ENCODE results near the gene KIR2DL4.
A peak's percentile ranks its signal among the peaks of the same experiment; 100 is the strongest.
"Not testable (repeated sequence)": the region's sequence is repeated elsewhere in the genome, so short reads cannot be mapped to it uniquely, and the experiment has no call there.

The KIR2DL4 gene

DNA sequence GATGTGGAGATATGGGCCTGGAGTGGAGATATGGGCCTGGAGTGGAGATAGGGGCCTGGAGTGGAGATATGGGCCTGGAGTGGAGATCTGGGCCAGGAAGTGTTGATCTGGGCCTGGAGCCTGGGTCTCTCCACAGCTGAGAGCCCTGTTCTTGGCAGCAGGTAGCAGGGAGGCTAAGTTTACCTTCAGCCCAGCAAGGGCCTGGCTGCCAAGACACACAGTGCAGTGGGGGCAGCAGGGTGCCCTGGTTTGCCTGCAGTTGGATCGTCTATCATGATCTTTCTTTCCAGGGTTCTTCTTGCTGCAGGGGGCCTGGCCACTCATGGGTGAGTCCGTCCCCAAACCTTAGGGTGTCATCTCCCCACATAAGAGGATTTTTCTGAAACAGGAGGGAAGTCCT lies 47.5 kb downstream of the KIR2DL4 start:
- no peak for DNase-seq (ENCODE audit: low read depth)
- TF ChIP-seq MYC (IDR thresholded peaks at IDR 0.05; ENCODE audit: low read depth, low read length) (no peak), POLR2A (IDR thresholded peaks at IDR 0.05; ENCODE audit: extremely low read depth, insufficient read length) (no peak)
- TF ChIP-seq, protein P1, sequence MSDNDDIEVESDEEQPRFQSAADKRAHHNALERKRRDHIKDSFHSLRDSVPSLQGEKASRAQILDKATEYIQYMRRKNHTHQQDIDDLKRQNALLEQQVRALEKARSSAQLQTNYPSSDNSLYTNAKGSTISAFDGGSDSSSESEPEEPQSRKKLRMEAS (IDR thresholded peaks at IDR 0.05; ENCODE audit: low read depth, low read length): no peak
- TF ChIP-seq, protein P2, sequence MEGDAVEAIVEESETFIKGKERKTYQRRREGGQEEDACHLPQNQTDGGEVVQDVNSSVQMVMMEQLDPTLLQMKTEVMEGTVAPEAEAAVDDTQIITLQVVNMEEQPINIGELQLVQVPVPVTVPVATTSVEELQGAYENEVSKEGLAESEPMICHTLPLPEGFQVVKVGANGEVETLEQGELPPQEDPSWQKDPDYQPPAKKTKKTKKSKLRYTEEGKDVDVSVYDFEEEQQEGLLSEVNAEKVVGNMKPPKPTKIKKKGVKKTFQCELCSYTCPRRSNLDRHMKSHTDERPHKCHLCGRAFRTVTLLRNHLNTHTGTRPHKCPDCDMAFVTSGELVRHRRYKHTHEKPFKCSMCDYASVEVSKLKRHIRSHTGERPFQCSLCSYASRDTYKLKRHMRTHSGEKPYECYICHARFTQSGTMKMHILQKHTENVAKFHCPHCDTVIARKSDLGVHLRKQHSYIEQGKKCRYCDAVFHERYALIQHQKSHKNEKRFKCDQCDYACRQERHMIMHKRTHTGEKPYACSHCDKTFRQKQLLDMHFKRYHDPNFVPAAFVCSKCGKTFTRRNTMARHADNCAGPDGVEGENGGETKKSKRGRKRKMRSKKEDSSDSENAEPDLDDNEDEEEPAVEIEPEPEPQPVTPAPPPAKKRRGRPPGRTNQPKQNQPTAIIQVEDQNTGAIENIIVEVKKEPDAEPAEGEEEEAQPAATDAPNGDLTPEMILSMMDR (IDR thresholded peaks at IDR 0.05; ENCODE audit: low read depth, low read length): no peak
- H3K4me3 ChIP-seq (ENCODE audit: low read depth, low read length): no peak overlapping the region

DNA sequence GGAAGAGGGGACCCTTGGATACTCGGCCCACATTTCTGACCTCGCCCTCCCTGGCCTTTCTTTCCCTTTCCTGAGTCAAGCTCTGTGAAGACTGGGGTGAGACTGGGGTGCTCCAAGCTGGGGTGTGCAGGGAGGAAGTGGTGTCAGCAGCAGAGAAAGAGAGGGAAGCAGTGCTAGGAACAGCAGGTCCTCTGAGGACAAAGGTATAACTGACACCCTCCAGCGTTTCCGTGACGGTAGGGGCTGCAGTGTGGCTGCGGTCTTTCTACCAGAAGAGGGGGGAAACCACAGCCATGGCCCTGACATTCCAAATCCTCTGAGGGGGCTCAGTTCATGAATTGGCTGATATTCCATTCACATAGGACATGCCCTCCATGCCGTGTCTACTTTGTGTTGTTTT lies 47.9 kb downstream of the KIR2DL4 start:
- TF ChIP-seq, protein P1 (IDR thresholded peaks at IDR 0.05; ENCODE audit: low read depth, low read length): no peak
- TF ChIP-seq, protein P2 (IDR thresholded peaks at IDR 0.05; ENCODE audit: low read depth, low read length): no peak
- TF ChIP-seq POLR2A (IDR thresholded peaks at IDR 0.05; ENCODE audit: extremely low read depth, insufficient read length) (no peak), MYC (IDR thresholded peaks at IDR 0.05; ENCODE audit: low read depth, low read length) (no peak)
- peak; percentile 18 for DNase-seq (ENCODE audit: low read depth)
- no peak overlapping the region for H3K4me3 ChIP-seq (ENCODE audit: low read depth, low read length)

DNA sequence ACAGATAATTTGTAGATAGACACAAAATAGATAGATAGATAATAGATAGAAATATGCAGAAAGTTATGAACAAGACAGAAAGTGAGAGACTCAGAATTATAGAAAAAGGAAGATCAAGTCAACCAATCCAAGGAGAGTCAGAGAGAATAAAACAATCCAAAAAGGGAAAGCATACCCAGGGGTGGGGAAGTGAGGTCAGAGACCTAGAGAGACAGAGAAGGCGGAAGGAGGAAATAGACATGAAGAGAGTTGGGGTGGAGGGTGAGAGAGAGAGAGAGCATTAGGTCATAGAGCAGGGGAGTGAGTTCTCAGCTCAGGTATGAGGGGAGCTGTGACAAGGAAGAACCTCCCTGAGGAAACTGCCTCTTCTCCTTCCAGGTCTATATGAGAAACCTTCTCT lies 51.8 kb downstream of the KIR2DL4 start:
- H3K4me3 ChIP-seq (ENCODE audit: low read depth, low read length); DNase-seq (ENCODE audit: low read depth): not testable (repeated sequence)

DNA sequence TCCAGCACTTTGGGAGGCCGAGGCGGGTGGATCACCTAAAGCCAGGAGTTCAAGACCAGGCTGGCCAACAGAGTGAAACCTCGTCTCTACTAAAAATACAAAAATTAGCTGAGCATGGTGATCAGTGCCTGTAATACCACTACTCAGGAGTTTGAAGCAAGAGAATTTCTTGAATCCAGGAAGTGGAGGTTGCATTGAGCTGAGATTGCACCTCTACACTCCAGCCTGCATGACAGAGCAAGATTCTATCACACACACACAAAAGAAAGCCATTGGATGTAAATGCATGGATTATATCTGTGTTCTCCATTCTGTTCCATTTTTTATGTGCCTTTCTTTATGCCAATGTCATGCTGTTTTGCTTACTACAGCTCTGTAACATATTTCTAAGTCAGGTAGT lies 55.1 kb downstream of the KIR2DL4 start:
- not testable (repeated sequence) for DNase-seq (ENCODE audit: low read depth); H3K4me3 ChIP-seq (ENCODE audit: low read depth, low read length)

DNA sequence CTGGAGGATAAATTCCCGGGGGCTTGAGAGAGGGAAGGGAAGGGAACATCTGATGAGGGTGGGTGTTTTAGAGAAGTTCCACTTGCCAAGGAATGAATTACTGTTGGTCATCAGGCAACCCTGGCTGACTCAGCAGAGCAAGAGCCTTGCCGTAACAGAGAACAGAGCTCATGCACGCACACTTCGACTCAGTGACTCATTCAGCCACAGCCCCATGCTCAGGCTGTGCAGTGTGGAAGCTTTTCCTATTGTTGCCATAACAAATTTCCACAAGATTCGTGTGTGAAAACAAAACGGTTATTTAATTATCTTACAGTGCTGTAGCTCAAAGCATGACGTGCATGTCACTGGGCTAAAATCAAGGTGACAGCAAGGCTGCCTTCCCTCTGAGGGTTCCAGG lies 56.0 kb downstream of the KIR2DL4 start:
- DNase-seq (ENCODE audit: low read depth): peak; percentile 50
- not testable (repeated sequence) for H3K4me3 ChIP-seq (ENCODE audit: low read depth, low read length)

DNA sequence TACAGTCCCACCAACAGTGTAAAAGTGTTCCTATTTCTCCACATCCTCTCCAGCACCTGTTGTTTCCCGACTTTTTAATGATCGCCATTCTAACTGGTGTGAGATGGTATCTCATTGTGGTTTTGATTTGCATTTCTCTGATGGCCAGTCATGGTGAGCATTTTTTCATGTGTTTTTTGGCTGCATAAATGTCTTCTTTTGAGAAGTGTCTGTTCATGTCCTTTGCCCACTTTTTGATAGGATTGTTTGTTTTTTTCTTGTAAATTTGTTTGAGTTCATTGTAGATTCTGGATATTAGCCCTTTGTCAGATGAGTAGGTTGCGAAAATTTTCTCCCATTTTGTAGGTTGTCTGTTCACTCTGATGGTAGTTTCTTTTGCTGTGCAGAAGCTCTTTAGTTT lies 60.0 kb downstream of the KIR2DL4 start:
- DNase-seq (ENCODE audit: low read depth): not testable (repeated sequence)

More for the DNA sequence above, 60.0 kb downstream of the KIR2DL4 start:
- H3K4me3 ChIP-seq (ENCODE audit: low read depth, low read length): not testable (repeated sequence)
